ENCODE data around the gene TMEM212.

TMEM212 gene

DNA sequence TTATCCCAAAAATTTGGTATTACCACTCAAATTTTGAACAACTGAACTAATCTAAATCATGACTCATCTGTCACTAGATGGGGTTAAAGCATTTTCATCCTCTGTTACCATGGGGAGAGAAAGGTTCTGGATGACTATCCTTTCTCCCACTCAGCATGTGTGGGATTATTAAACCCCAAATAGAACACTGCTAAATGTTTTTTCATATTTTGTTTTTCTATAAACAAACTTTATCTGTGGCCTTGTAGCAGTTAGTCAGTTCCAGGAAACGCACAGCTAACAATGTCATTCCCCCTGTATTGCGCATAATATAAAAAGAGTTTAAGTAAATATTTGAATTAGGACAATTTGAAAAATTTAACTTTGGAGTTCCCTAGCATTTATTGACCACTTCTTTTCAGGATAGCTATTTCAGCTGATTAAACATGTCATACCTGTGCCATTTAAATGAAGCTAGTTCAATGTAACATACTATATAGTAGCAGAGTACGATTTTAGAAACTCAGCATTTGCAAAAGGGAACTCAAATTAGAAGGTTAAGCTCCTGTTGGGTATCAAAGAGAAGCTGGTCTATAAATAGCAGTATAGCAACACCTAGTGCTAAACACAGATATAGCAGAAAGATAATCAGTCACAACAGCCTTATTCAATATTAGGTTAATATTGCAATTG, 9.2 kb upstream of the TMEM212 start:
- TF ChIP-seq, protein P1, sequence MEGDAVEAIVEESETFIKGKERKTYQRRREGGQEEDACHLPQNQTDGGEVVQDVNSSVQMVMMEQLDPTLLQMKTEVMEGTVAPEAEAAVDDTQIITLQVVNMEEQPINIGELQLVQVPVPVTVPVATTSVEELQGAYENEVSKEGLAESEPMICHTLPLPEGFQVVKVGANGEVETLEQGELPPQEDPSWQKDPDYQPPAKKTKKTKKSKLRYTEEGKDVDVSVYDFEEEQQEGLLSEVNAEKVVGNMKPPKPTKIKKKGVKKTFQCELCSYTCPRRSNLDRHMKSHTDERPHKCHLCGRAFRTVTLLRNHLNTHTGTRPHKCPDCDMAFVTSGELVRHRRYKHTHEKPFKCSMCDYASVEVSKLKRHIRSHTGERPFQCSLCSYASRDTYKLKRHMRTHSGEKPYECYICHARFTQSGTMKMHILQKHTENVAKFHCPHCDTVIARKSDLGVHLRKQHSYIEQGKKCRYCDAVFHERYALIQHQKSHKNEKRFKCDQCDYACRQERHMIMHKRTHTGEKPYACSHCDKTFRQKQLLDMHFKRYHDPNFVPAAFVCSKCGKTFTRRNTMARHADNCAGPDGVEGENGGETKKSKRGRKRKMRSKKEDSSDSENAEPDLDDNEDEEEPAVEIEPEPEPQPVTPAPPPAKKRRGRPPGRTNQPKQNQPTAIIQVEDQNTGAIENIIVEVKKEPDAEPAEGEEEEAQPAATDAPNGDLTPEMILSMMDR (IDR thresholded peaks at IDR 0.05; ENCODE audit: insufficient read depth, low read depth, low read length, missing control alignments): peak; percentile 56
- DNase-seq (ENCODE audit: low read depth): peak; percentile 51
- H3K4me3 ChIP-seq (ENCODE audit: low read length): no peak overlapping the region

DNA sequence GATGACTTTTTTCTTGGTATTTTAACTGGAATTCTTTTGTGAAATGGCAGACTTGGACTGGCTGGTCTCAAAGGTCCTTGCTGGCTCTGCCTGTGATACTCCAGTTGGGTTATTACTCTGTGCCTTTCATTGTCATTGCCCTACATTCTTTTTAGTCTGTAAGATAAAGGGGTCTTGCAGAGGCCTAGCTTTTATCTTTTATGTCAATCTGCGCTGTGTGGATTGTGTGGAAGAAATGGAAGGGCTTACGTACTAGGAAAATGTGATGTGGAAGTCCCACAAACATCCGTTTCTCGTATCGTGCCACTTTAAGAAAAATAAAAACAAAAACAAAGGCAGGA, 8.7 kb upstream of the TMEM212 start:
- no peak overlapping the region for H3K4me3 ChIP-seq (ENCODE audit: low read length)
- TF ChIP-seq, protein P1 (IDR thresholded peaks at IDR 0.05; ENCODE audit: insufficient read depth, low read depth, low read length, missing control alignments): no peak
- DNase-seq (ENCODE audit: low read depth): no peak

DNA sequence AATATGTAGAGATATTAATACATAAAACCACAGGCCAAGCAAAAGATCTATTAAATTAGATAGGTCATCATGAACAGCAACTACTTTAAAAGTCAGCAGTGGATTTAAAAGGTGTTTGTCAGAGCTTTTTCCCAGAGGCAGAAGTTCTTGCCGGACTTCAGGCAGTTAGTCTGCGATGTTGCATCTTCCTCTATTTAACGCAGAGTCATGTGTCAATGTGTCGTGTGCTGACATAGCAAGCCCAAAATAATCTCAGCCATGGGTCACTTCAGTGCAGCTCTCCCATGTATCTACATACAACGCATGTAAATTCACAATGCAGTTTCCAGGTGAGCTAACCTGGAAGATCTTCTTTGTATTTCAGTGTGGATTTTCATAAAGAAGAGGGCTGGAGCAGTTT, 8.0 kb upstream of the TMEM212 start:
- TF ChIP-seq, protein P1 (IDR thresholded peaks at IDR 0.05; ENCODE audit: insufficient read depth, low read depth, low read length, missing control alignments): no peak
- no peak for DNase-seq (ENCODE audit: low read depth)
- no peak overlapping the region for H3K4me3 ChIP-seq (ENCODE audit: low read length)

DNA sequence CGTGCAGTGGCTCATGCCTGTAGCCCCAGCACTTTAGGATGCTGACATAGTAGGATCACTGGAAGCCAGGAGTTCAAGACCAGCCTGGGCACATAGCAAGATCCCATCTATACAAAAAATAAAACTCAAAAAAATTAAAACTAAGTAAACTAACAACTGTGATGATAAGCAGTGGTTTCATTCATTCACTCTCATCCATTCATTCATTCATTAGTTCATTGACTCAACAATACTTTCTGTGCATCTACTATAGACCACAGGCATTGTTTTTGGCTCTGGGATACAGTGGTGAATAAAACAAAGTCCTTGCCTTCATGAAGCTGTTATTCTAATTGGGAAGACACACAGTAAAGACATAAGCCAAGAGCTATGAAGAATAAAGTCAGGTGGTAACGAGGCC, 7.5 kb upstream of the TMEM212 start:
- no peak for DNase-seq (ENCODE audit: low read depth)
- TF ChIP-seq, protein P1 (IDR thresholded peaks at IDR 0.05; ENCODE audit: insufficient read depth, low read depth, low read length, missing control alignments): no peak

DNA sequence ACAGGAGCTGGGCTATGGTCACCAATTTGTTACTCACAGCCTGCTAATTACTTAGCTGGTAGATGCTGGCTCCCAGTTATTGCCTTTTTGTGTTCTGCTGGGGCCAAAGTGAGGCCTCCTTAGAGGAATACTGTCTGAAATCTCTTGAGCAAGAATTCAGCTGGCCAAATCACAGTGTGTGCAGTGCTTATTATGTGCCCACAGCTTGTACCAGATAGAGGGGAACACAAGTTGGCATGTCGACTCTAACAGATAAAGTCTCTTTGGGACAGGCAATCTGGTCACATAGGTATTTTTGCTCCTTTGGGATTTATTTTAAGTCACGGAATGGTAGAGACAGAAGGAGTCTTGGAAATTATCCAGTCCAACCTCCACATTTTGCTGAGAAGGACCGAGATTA, 6.3 kb upstream of the TMEM212 start:
- H3K4me3 ChIP-seq (ENCODE audit: low read length): no peak overlapping the region
- TF ChIP-seq, protein P1 (IDR thresholded peaks at IDR 0.05; ENCODE audit: insufficient read depth, low read depth, low read length, missing control alignments): no peak
- no peak for DNase-seq (ENCODE audit: low read depth)

More for the DNA sequence above, 7.5 kb upstream of the TMEM212 start:
- no peak overlapping the region for H3K4me3 ChIP-seq (ENCODE audit: low read length)

DNA sequence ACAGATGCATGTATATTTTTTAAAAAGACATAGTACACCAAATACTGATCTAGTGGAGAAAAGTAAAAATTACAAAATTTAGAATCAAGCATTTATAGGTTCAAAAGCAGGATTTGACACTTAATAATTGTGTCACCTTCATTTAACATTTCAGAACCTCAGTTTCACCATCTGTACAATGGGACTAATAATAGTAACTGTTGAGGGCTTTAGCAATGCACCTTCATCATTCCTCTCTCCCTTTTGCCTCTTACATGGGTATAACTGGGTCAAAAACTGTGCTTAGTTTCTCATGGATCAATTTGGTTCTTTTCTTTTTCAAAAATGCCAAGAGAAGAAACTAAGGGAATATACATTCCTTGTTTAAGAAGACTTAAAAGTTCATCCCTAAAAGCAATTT, 5.5 kb upstream of the TMEM212 start:
- TF ChIP-seq, protein P1 (IDR thresholded peaks at IDR 0.05; ENCODE audit: insufficient read depth, low read depth, low read length, missing control alignments): no peak
- H3K4me3 ChIP-seq (ENCODE audit: low read length): no peak overlapping the region
- DNase-seq (ENCODE audit: low read depth): no peak

DNA sequence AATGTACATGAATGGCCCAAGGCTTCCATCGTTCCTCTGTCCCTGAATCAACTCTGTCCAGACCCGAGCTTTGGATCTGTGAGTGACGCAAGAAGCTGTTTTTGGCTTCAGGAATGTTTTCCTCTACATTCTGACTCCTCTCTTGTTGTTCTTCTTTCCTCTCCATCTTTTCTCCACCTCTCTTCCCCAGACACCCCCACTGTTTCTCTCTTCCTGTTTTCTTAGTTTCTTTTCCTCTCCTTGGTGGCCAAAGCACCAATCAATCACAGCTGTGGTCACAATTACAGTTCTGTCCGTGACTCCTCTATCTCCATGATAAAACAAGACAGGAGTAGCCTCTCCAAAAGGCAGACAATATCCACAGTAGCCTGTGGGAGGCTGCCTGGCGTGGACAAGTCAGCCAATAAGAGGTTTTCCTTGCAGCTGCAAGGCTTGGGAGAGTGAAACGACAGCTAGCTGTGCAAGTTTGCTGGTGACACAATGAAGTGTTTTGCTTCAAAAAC, 4.9 kb upstream of the TMEM212 start:
- H3K4me3 ChIP-seq (ENCODE audit: low read length): no peak overlapping the region
- TF ChIP-seq, protein P1 (IDR thresholded peaks at IDR 0.05; ENCODE audit: insufficient read depth, low read depth, low read length, missing control alignments): no peak
- no peak for DNase-seq (ENCODE audit: low read depth)
